Left cardiac atrium (tissue), 4 donors: Measurements from ENCODE around the gene EIPR1. TPM values are rescaled to one million over a fixed set of nuclear protein-coding genes. Genes with fewer than 3 reads are reported as not detected.

Source experiments
- ATAC-seq, 2 donors: fragments of 200-7000 bp; cut with Tn5 transposase; one replicate each; pipeline ENCODE4 v1.9.1; 2020; ENCODE audit warnings: mild to moderate bottlenecking in 2 of 2, moderate library complexity in 2 of 2
- DNase-seq: peaks from one replicate; pipeline ENCODE4 v3.0.0-alpha.2; 2020
- intact Hi-C, 2 donors: fragments of 100-400 bp; cut with DNase I; formaldehyde crosslinking; loops; one replicate each; pipeline versions ENCODE4 v1.14.1 to v1.15.1; 2022 to 2023
- total RNA-seq, 2 donors: library from RNA; stranded (reverse); fragmentation: NEBNext Ultra II Directional; extraction: Animal tissue kit (Norgen Biotek cat#: 25700); gene quantifications; one replicate each; pipeline ENCODE4 v1.2.1, GENCODE V29; 2021
- donor health status: DM: no; HTN: yes; CAD: no.
- donor health status: DM: no; HTN: yes; CAD: no; lungs with severe emphysema.
- donor health status: DM: yes; HTN: yes; CAD: no.
- donor health status: Dilated cardiomyopathy.

The EIPR1 gene
- total RNA-seq, 2 donors from 2014 or later: 11.0 to 11.4 TPM

- ATAC-seq (peak; percentile 71), DNase-seq (no peak)
- intact Hi-C loops: no loop called here
These were observed 28.3 kb upstream of the EIPR1 start for GRCh38 chr2:3405876-3406275.

- DNase-seq: no peak
- intact Hi-C loops: no loop called here
- peak; percentile 42 to 48 for ATAC-seq
These were observed 27.7 kb upstream of the EIPR1 start for GRCh38 chr2:3405307-3405706.

- intact Hi-C loops: no loop called here
- DNase-seq (no peak), ATAC-seq (no peak)
These were observed 26.8 kb upstream of the EIPR1 start for GRCh38 chr2:3404349-3404894.

- DNase-seq (no peak), ATAC-seq (no peak)
- intact Hi-C loops: no loop called here
These were observed 26.1 kb upstream of the EIPR1 start for GRCh38 chr2:3403587-3404334.

GRCh38 chr2:3399829-3400228 lies 22.2 kb upstream of the EIPR1 start:
- ATAC-seq (peak; percentile 92 to 93), DNase-seq (peak; percentile 65)
- intact Hi-C loops: no loop called here

- intact Hi-C loops: no loop called here
- DNase-seq (no peak), ATAC-seq (no peak)
These were observed 21.8 kb upstream of the EIPR1 start for GRCh38 chr2:3399381-3399780.

- ATAC-seq: no peak
- no peak for DNase-seq
- intact Hi-C loops: no loop called here
These were observed 21.2 kb upstream of the EIPR1 start for GRCh38 chr2:3398857-3399256.

- intact Hi-C loops: no loop called here
- no peak for DNase-seq
- ATAC-seq: no peak
These were observed 19.4 kb upstream of the EIPR1 start for GRCh38 chr2:3396920-3397559.

GRCh38 chr2:3392216-3392615 lies 14.6 kb upstream of the EIPR1 start:
- no peak for ATAC-seq
- no peak for DNase-seq
- intact Hi-C loops: no loop called here

GRCh38 chr2:3390041-3390440 lies 12.4 kb upstream of the EIPR1 start:
- intact Hi-C loops: no loop called here
- DNase-seq: no peak
- no peak for ATAC-seq

- ATAC-seq (no peak), DNase-seq (no peak)
- intact Hi-C loops: no loop called here
These were observed 11.6 kb upstream of the EIPR1 start for GRCh38 chr2:3389193-3389592.

- intact Hi-C loops: no loop called here
- no peak for ATAC-seq
- DNase-seq: no peak
These were observed 10.8 kb upstream of the EIPR1 start for GRCh38 chr2:3388412-3388738.

GRCh38 chr2:3387644-3388411 lies 10.2 kb upstream of the EIPR1 start:
- ATAC-seq (no peak), DNase-seq (no peak)
- intact Hi-C loops: no loop called here

GRCh38 chr2:3387011-3387410 lies 9.4 kb upstream of the EIPR1 start:
- intact Hi-C loops: no loop called here
- DNase-seq (no peak), ATAC-seq (no peak)

- ATAC-seq (no peak), DNase-seq (no peak)
- intact Hi-C loops: no loop called here
These were observed 8.9 kb upstream of the EIPR1 start for GRCh38 chr2:3386448-3386958.

GRCh38 chr2:3379647-3380534 lies 2.3 kb upstream of the EIPR1 start, which contains the start of gene TRAPPC12:
TSS of gene TRAPPC12 (plus strand) at chr2:3379694. CDS start at chr2:3387624, 7,930 bp downstream.
- DNase-seq (peak; percentile 93), ATAC-seq (peak; percentile 87 to 92)
- intact Hi-C loops: no loop called here

- no peak for ATAC-seq
- no peak for DNase-seq
- intact Hi-C loops: no loop called here
These were observed 1.7 kb upstream of the EIPR1 start for GRCh38 chr2:3379339-3379646.

GRCh38 chr2:3377279-3377611 lies 373 bp downstream of the EIPR1 start:
- ATAC-seq: peak in 1 of 2 donors; percentile 24
- intact Hi-C loops: no loop called here
- DNase-seq: no peak

- DNase-seq (no peak), ATAC-seq (no peak)
- intact Hi-C loops: no loop called here
These were observed 797 bp downstream of the EIPR1 start for GRCh38 chr2:3376821-3377220.
